C4-2B (cell line): ENCODE measurements around the gene CHI3L1.

Source experiments
- H3K27ac ChIP-seq: fragments of 450-650 bp; 2 replicates; pipeline ENCODE4 v1.5.1; 2017
- ZFX ChIP-seq: fragments of 450-650 bp; IDR thresholded peaks from 2 replicates; pipeline ENCODE4 v1.6.1; 2017
- TF ChIP-seq, protein P1 (sequence below): fragments of 450-650 bp; conservative IDR thresholded peaks from 2 replicates; pipeline ENCODE4 v1.5.1; 2017; ENCODE audit warnings: mild to moderate bottlenecking

Gene CHI3L1

DNA sequence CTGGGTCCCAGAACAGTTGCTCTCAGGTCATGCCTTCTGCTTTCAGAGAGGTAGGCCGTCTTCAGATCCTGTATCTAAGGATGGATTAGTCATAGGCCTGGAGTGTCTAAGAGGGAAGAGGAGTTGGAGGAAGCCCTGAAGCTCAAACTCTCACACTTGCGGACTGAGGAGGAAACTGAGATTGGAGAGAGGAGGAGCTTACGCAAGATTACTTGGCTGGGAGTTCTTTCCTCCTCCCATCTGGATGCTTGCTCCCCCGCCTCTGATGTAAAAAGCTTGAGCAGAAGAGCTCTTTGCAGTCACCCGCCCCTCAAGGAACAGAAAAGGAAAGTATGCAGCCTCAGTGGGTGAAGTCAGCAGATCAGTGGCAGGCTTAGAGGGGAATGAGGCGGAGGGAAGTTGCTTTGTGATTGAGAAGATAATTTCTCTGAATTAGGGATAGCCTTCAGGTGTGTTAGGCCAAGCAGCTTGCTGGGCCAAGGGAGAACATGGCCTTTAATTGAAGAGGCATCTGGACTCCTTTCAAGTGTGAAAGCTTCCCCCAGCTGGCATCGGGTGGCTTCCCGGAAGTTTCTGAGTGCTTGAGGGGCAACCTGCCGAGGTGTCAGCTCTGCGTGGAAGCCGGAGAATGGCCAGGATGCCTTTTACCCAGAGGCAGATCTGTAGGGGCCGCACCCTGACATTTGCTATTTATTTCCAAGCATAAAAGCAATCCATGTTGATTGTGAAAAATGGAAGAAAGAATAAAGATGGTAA lies 52.4 kb downstream of the CHI3L1 start:
- TF ChIP-seq ZFX, result no peak
- TF ChIP-seq, protein P1, sequence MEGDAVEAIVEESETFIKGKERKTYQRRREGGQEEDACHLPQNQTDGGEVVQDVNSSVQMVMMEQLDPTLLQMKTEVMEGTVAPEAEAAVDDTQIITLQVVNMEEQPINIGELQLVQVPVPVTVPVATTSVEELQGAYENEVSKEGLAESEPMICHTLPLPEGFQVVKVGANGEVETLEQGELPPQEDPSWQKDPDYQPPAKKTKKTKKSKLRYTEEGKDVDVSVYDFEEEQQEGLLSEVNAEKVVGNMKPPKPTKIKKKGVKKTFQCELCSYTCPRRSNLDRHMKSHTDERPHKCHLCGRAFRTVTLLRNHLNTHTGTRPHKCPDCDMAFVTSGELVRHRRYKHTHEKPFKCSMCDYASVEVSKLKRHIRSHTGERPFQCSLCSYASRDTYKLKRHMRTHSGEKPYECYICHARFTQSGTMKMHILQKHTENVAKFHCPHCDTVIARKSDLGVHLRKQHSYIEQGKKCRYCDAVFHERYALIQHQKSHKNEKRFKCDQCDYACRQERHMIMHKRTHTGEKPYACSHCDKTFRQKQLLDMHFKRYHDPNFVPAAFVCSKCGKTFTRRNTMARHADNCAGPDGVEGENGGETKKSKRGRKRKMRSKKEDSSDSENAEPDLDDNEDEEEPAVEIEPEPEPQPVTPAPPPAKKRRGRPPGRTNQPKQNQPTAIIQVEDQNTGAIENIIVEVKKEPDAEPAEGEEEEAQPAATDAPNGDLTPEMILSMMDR, result no peak
- H3K27ac ChIP-seq, result no peak overlapping the region

GRCh38 chr1:203131548-203132200 lies 54.8 kb downstream of the CHI3L1 start:
- TF ChIP-seq, protein P1, result no peak
- H3K27ac ChIP-seq, result no peak overlapping the region

GRCh38 chr1:203130358-203130985 lies 56.0 kb downstream of the CHI3L1 start:
- TF ChIP-seq, protein P1, result no peak
- TF ChIP-seq ZFX, result no peak
- no peak overlapping the region for H3K27ac ChIP-seq

- no peak for TF ChIP-seq ZFX
- TF ChIP-seq, protein P1, result no peak
- no peak overlapping the region for H3K27ac ChIP-seq
These were observed 56.8 kb downstream of the CHI3L1 start for GRCh38 chr1:203129501-203130231.
